DOHH2 (cell line): Measurements from ENCODE around the gene FAM47B.

ENCODE experiments used
- EZH2phosphoT487 ChIP-seq: fragments of 200-600 bp; sonication (generic); IDR thresholded peaks from 2 replicates; pipeline ENCODE4 v1.6.1; 2017; ENCODE audit warnings: borderline replicate concordance, mild to moderate bottlenecking, antibody characterized with exemption, low read length, moderate library complexity, mixed read lengths
- TF ChIP-seq, protein P1 (sequence below): fragments of 200-600 bp; sonication (generic); IDR thresholded peaks from one replicate; pipeline ENCODE4 v1.5.1; 2014; ENCODE audit warnings: antibody characterized with exemption, mild to moderate bottlenecking, low read depth, low read length; ENCODE audit not compliant: poor library complexity, severe bottlenecking

DNA sequence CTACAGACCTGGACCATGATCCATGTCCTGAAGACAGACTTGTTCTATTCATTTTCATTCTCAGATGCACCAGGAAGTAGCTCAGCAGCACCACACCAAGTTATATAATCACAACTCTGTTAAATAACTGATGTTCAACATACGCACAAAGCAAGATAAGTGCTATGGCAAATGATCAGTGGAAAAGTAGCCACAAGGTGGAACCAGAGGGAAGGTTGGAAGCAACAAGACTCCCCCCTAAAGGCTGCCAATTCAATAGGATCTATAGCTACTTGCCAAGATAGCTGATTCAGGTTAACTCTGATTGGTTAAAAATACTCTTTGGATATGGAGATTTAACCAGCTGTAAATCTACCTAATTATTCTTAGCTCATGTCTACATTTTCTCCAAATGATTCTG, 23.7 kb upstream of the FAM47B start:
- TF ChIP-seq, protein P1, sequence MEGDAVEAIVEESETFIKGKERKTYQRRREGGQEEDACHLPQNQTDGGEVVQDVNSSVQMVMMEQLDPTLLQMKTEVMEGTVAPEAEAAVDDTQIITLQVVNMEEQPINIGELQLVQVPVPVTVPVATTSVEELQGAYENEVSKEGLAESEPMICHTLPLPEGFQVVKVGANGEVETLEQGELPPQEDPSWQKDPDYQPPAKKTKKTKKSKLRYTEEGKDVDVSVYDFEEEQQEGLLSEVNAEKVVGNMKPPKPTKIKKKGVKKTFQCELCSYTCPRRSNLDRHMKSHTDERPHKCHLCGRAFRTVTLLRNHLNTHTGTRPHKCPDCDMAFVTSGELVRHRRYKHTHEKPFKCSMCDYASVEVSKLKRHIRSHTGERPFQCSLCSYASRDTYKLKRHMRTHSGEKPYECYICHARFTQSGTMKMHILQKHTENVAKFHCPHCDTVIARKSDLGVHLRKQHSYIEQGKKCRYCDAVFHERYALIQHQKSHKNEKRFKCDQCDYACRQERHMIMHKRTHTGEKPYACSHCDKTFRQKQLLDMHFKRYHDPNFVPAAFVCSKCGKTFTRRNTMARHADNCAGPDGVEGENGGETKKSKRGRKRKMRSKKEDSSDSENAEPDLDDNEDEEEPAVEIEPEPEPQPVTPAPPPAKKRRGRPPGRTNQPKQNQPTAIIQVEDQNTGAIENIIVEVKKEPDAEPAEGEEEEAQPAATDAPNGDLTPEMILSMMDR = no peak
- TF ChIP-seq EZH2phosphoT487 = no peak
